ENCODE data around the gene CXCL11. TPM values are rescaled to one million over a fixed set of nuclear protein-coding genes. Genes with fewer than 3 reads are reported as not detected.

CXCL11 gene
- polyA plus RNA-seq, 1 of the 3 experiments (the other 2 are of a cell fraction): not detected

DNA sequence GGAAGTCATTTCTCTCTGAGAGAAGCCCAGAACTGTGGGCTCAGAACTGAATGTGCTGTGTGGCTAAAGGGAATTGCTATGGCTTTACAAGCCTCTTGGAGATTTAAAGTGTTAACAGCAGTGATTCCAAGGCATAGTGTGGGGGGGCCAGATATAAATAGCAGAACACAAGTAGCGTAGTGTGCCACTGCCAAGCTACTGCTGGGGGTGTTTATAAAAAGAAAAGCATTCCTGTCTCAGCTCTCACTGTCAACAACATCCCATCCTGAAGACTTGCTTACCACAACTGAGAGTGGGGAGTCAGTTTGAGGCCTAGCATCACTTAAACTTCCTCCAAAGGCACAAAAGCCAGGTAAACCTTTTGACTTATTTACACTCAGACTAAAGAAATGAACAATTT, 38.6 kb upstream of the CXCL11 start, which contains the start of gene ART3:
TSS of gene ART3 (plus strand) at position 242 of the 400 bp plus-strand sequence. CDS start 1,181 bp downstream, outside the sequence.
- no peaks in the 10 kb centered on the region for H3K9me3 ChIP-seq
- H3K79me2 ChIP-seq (ENCODE audit: insufficient read depth): no peaks in the 10 kb centered on the region
- H3K4me3 ChIP-seq (ENCODE audit: low read depth in 2 of 2, low read length in 1 of 2): no peak within 1 kb of the TSS
- H3K27me3 ChIP-seq (ENCODE audit: insufficient read depth): no peaks in the 10 kb centered on the region
- H3K9ac ChIP-seq: no peak within 1 kb of the TSS
- CTCF ChIA-PET: interaction anchor here (2.7 kb wide), 1 partner anchor 78 kb away, joined by 15 read pairs; no protein-coding TSS in a partner anchor
- WGBS (ENCODE audit: low lambda C conversion rate): 91% methylated on average over 1 of the region's 1 CpG
- no peak within 1 kb of the TSS for H2AFZ ChIP-seq (ENCODE audit: low read depth)
- no peak for TF ChIP-seq TAF1 (IDR thresholded peaks at IDR 0.05; ENCODE audit: borderline replicate concordance, low read depth, low read length)
- TF ChIP-seq FOXM1 (IDR thresholded peaks at IDR 0.05; ENCODE audit: low read depth): no peak
- no peak for TF ChIP-seq CHD2 (IDR thresholded peaks at IDR 0.05; ENCODE audit: low read length, partially characterized antibody)
- no peak for TF ChIP-seq MEF2A (IDR thresholded peaks at IDR 0.05; ENCODE audit: borderline replicate concordance, low read depth)
- no peak for TF ChIP-seq FOSL2 (IDR thresholded peaks at IDR 0.05; ENCODE audit: borderline replicate concordance, low read depth)
- TF ChIP-seq, protein P1, sequence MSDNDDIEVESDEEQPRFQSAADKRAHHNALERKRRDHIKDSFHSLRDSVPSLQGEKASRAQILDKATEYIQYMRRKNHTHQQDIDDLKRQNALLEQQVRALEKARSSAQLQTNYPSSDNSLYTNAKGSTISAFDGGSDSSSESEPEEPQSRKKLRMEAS (IDR thresholded peaks at IDR 0.05; ENCODE audit: low read depth): no peak
- TF ChIP-seq USF1 (IDR thresholded peaks at IDR 0.05; ENCODE audit: borderline replicate concordance, low read depth): no peak
- no peak for TF ChIP-seq RFX5 (IDR thresholded peaks at IDR 0.05; ENCODE audit: low read length)
- TF ChIP-seq SMC3 (IDR thresholded peaks at IDR 0.05; ENCODE audit: low read depth, low read length): no peak
- no peak for TF ChIP-seq TCF12 (IDR thresholded peaks at IDR 0.05)
- no peak for TF ChIP-seq POLR2AphosphoS5 (IDR thresholded peaks at IDR 0.05; ENCODE audit: low read depth, low read length)
- TF ChIP-seq EZH2phosphoT487 (IDR thresholded peaks at IDR 0.05; ENCODE audit: borderline replicate concordance, low read depth): no peak
- TF ChIP-seq GABPA (IDR thresholded peaks at IDR 0.05; ENCODE audit: low read depth): no peak
- TF ChIP-seq SIN3A (IDR thresholded peaks at IDR 0.05; ENCODE audit: borderline replicate concordance, low read depth, low read length): no peak
- no peak for TF ChIP-seq USF2 (IDR thresholded peaks at IDR 0.05; ENCODE audit: borderline replicate concordance, low read depth, low read length)
- no peak for TF ChIP-seq NRF1 (IDR thresholded peaks at IDR 0.05; ENCODE audit: low read depth, low read length)
- POLR2A ChIA-PET: no interaction called here
- H3K9me2 ChIP-seq: no peaks in the 10 kb centered on the region
- DNase-seq: no peak
- no peaks in the 10 kb centered on the region for H3K36me3 ChIP-seq (replicated peaks in 1 of 2; ENCODE audit: control insufficient read depth in 1 of 2, insufficient read depth in 2 of 2, low read length in 1 of 2)
- no peaks in the 10 kb centered on the region for H3K4me1 ChIP-seq (ENCODE audit: control insufficient read depth in 1 of 2, insufficient read depth in 2 of 2, low read depth in 1 of 2, low read length in 1 of 2)
- H3K4me2 ChIP-seq: no peak within 1 kb of the TSS
- no peak within 1 kb of the TSS for H3K27ac ChIP-seq (ENCODE audit: low read depth in 2 of 2, low read length in 1 of 2)
- H4K20me1 ChIP-seq (ENCODE audit: insufficient read depth): no peaks in the 10 kb centered on the region
- no peaks in the 10 kb centered on the region for H3F3A ChIP-seq (replicated peaks; ENCODE audit: insufficient read depth)

GRCh38 chr4:76072760-76073159, 36.9 kb upstream of the CXCL11 start:
- H3K4me1 ChIP-seq (ENCODE audit: control insufficient read depth in 1 of 2, insufficient read depth in 2 of 2, low read depth in 1 of 2, low read length in 1 of 2): no peaks in the 10 kb centered on the region
- no peak overlapping the region for H2AFZ ChIP-seq (ENCODE audit: low read depth)
- H3K9ac ChIP-seq: no peak overlapping the region
- 79% methylated on average over 4 of the region's 4 CpGs for WGBS (ENCODE audit: low lambda C conversion rate)
- no peaks in the 10 kb centered on the region for H3K27me3 ChIP-seq (ENCODE audit: insufficient read depth)
- no peak for DNase-seq
- H3K9me2 ChIP-seq: no peaks in the 10 kb centered on the region
- no peak overlapping the region for H3K4me2 ChIP-seq
- H3K36me3 ChIP-seq (replicated peaks in 1 of 2; ENCODE audit: control insufficient read depth in 1 of 2, insufficient read depth in 2 of 2, low read length in 1 of 2): no peaks in the 10 kb centered on the region
- H3F3A ChIP-seq (replicated peaks; ENCODE audit: insufficient read depth): no peaks in the 10 kb centered on the region
- H3K9me3 ChIP-seq: no peaks in the 10 kb centered on the region
- ChIA-PET POLR2A (no interaction called here), CTCF (no interaction called here)
- no peaks in the 10 kb centered on the region for H3K79me2 ChIP-seq (ENCODE audit: insufficient read depth)
- H4K20me1 ChIP-seq (ENCODE audit: insufficient read depth): no peaks in the 10 kb centered on the region
- no peak overlapping the region for H3K27ac ChIP-seq (ENCODE audit: low read depth in 2 of 2, low read length in 1 of 2)
- H3K4me3 ChIP-seq (ENCODE audit: low read depth in 2 of 2, low read length in 1 of 2): no peak overlapping the region
- TF ChIP-seq, protein P2, sequence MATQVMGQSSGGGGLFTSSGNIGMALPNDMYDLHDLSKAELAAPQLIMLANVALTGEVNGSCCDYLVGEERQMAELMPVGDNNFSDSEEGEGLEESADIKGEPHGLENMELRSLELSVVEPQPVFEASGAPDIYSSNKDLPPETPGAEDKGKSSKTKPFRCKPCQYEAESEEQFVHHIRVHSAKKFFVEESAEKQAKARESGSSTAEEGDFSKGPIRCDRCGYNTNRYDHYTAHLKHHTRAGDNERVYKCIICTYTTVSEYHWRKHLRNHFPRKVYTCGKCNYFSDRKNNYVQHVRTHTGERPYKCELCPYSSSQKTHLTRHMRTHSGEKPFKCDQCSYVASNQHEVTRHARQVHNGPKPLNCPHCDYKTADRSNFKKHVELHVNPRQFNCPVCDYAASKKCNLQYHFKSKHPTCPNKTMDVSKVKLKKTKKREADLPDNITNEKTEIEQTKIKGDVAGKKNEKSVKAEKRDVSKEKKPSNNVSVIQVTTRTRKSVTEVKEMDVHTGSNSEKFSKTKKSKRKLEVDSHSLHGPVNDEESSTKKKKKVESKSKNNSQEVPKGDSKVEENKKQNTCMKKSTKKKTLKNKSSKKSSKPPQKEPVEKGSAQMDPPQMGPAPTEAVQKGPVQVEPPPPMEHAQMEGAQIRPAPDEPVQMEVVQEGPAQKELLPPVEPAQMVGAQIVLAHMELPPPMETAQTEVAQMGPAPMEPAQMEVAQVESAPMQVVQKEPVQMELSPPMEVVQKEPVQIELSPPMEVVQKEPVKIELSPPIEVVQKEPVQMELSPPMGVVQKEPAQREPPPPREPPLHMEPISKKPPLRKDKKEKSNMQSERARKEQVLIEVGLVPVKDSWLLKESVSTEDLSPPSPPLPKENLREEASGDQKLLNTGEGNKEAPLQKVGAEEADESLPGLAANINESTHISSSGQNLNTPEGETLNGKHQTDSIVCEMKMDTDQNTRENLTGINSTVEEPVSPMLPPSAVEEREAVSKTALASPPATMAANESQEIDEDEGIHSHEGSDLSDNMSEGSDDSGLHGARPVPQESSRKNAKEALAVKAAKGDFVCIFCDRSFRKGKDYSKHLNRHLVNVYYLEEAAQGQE (IDR thresholded peaks at IDR 0.05; ENCODE audit: low read depth, low read length): no peak
- TF ChIP-seq TEAD4 (IDR thresholded peaks at IDR 0.05; ENCODE audit: borderline replicate concordance, insufficient read depth): no peak
- no peak for TF ChIP-seq POLR2AphosphoS5 (IDR thresholded peaks at IDR 0.05; ENCODE audit: low read depth, low read length)
- TF ChIP-seq MEF2A (IDR thresholded peaks at IDR 0.05; ENCODE audit: borderline replicate concordance, low read depth): no peak
- TF ChIP-seq JUND (IDR thresholded peaks at IDR 0.05): no peak
- TF ChIP-seq ELF1 (IDR thresholded peaks at IDR 0.05): no peak
- no peak for TF ChIP-seq SIN3A (IDR thresholded peaks at IDR 0.05; ENCODE audit: borderline replicate concordance, low read depth, low read length)
- TF ChIP-seq CHD2 (IDR thresholded peaks at IDR 0.05; ENCODE audit: low read length, partially characterized antibody): no peak
- TF ChIP-seq, protein P3, sequence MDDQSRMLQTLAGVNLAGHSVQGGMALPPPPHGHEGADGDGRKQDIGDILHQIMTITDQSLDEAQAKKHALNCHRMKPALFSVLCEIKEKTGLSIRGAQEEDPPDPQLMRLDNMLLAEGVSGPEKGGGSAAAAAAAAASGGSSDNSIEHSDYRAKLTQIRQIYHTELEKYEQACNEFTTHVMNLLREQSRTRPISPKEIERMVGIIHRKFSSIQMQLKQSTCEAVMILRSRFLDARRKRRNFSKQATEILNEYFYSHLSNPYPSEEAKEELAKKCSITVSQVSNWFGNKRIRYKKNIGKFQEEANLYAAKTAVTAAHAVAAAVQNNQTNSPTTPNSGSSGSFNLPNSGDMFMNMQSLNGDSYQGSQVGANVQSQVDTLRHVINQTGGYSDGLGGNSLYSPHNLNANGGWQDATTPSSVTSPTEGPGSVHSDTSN (IDR thresholded peaks at IDR 0.05): no peak
- no peak for TF ChIP-seq RAD21 (IDR thresholded peaks at IDR 0.05; ENCODE audit: low read length)
- TF ChIP-seq GATA2 (CRISPR knock-in tag; IDR thresholded peaks at IDR 0.05): no peak
- TF ChIP-seq YY1 (IDR thresholded peaks at IDR 0.05; ENCODE audit: low read depth): no peak
- TF ChIP-seq GABPA (IDR thresholded peaks at IDR 0.05; ENCODE audit: low read depth): no peak
